ENCODE measurements around the gene RYR3. TPM values are rescaled to one million over a fixed set of nuclear protein-coding genes. Genes with fewer than 3 reads are reported as not detected.

The RYR3 gene
- total RNA-seq, 1 donor from 2014 or later = 4.8 TPM

GRCh38 chr15:33801954-33802353 lies 491.2 kb downstream of the RYR3 start:
- H3K27ac Mint-ChIP-seq (ENCODE audit: unreplicated experiment) = no peak overlapping the region

GRCh38 chr15:33807665-33808064 lies 496.9 kb downstream of the RYR3 start:
- Mint-ChIP-seq H3K27ac (ENCODE audit: unreplicated experiment) (no peak overlapping the region), H3K9me3 (ENCODE audit: unreplicated experiment) (no peaks in the 10 kb centered on the region), H3K4me1 (ENCODE audit: unreplicated experiment) (no peaks in the 10 kb centered on the region), H3K4me3 (ENCODE audit: unreplicated experiment) (no peak overlapping the region), H3K27me3 (ENCODE audit: unreplicated experiment) (no peaks in the 10 kb centered on the region), H3K36me3 (ENCODE audit: low read depth, unreplicated experiment) (no peaks in the 10 kb centered on the region)
- no peak for TF ChIP-seq CTCF (IDR thresholded peaks at IDR 0.05; ENCODE audit: unreplicated experiment)
- DNase-seq (ENCODE audit: low spot score) = no peak

More at GRCh38 chr15:33801954-33802353, 491.2 kb downstream of the RYR3 start:
- DNase-seq (ENCODE audit: low spot score) = no peak
- TF ChIP-seq CTCF (IDR thresholded peaks at IDR 0.05; ENCODE audit: unreplicated experiment) = no peak
- Mint-ChIP-seq H3K4me1 (ENCODE audit: unreplicated experiment) (no peaks in the 10 kb centered on the region), H3K4me3 (ENCODE audit: unreplicated experiment) (no peak overlapping the region), H3K36me3 (ENCODE audit: low read depth, unreplicated experiment) (no peaks in the 10 kb centered on the region), H3K27me3 (ENCODE audit: unreplicated experiment) (no peaks in the 10 kb centered on the region), H3K9me3 (ENCODE audit: unreplicated experiment) (no peaks in the 10 kb centered on the region)

- Mint-ChIP-seq H3K4me1 (ENCODE audit: unreplicated experiment) (no peaks in the 10 kb centered on the region), H3K27me3 (ENCODE audit: unreplicated experiment) (no peaks in the 10 kb centered on the region), H3K4me3 (ENCODE audit: unreplicated experiment) (no peak overlapping the region), H3K36me3 (ENCODE audit: low read depth, unreplicated experiment) (no peaks in the 10 kb centered on the region), H3K9me3 (ENCODE audit: unreplicated experiment) (no peaks in the 10 kb centered on the region), H3K27ac (ENCODE audit: unreplicated experiment) (no peak overlapping the region)
- no peak for TF ChIP-seq CTCF (IDR thresholded peaks at IDR 0.05; ENCODE audit: unreplicated experiment)
- DNase-seq (ENCODE audit: low spot score) = no peak
Observed at GRCh38 chr15:33808720-33809457, 498.1 kb downstream of the RYR3 start.

GRCh38 chr15:33810073-33810595 lies 499.4 kb downstream of the RYR3 start:
- no peak for TF ChIP-seq CTCF (IDR thresholded peaks at IDR 0.05; ENCODE audit: unreplicated experiment)
- Mint-ChIP-seq H3K27ac (ENCODE audit: unreplicated experiment) (no peak overlapping the region), H3K36me3 (ENCODE audit: low read depth, unreplicated experiment) (no peaks in the 10 kb centered on the region), H3K4me3 (ENCODE audit: unreplicated experiment) (no peak overlapping the region), H3K27me3 (ENCODE audit: unreplicated experiment) (no peaks in the 10 kb centered on the region), H3K9me3 (ENCODE audit: unreplicated experiment) (no peaks in the 10 kb centered on the region), H3K4me1 (ENCODE audit: unreplicated experiment) (no peaks in the 10 kb centered on the region)
- DNase-seq (ENCODE audit: low spot score) = no peak

GRCh38 chr15:33810806-33811205 lies 500.0 kb downstream of the RYR3 start:
- H3K27me3 Mint-ChIP-seq (ENCODE audit: unreplicated experiment) = no peaks in the 10 kb centered on the region
- H3K4me1 Mint-ChIP-seq (ENCODE audit: unreplicated experiment) = no peaks in the 10 kb centered on the region
- H3K27ac Mint-ChIP-seq (ENCODE audit: unreplicated experiment) = no peak overlapping the region
- DNase-seq (ENCODE audit: low spot score) = no peak
- no peaks in the 10 kb centered on the region for H3K36me3 Mint-ChIP-seq (ENCODE audit: low read depth, unreplicated experiment)
- no peaks in the 10 kb centered on the region for H3K9me3 Mint-ChIP-seq (ENCODE audit: unreplicated experiment)
- no peak for TF ChIP-seq CTCF (IDR thresholded peaks at IDR 0.05; ENCODE audit: unreplicated experiment)
- no peak overlapping the region for H3K4me3 Mint-ChIP-seq (ENCODE audit: unreplicated experiment)

All from endothelial cell (in vitro differentiated cells).